Measurements from ENCODE around the gene ZBTB42. TPM values are rescaled to one million over a fixed set of nuclear protein-coding genes. Genes with fewer than 3 reads are reported as not detected.
A peak's percentile ranks its signal among the peaks of the same experiment; 100 is the strongest.

ZBTB42 gene
- total RNA-seq, 1 donor from 2014 or later: 6.0 TPM

- Mint-ChIP-seq H3K4me1 (ENCODE audit: low read depth, unreplicated experiment) (peaks cover 31% of the 10 kb centered on the region), H3K4me3 (ENCODE audit: unreplicated experiment) (peak overlapping the region; percentile 61), H3K9me3 (ENCODE audit: unreplicated experiment) (peaks cover 12% of the 10 kb centered on the region), H3K36me3 (ENCODE audit: unreplicated experiment) (no peaks in the 10 kb centered on the region), H3K27me3 (ENCODE audit: unreplicated experiment) (peaks cover 19% of the 10 kb centered on the region), H3K27ac (ENCODE audit: unreplicated experiment) (peak overlapping the region; percentile 48)
- no peak for TF ChIP-seq CTCF (IDR thresholded peaks at IDR 0.05; ENCODE audit: partially characterized antibody, unreplicated experiment)
- DNase-seq: no peak
Measured at GRCh38 chr14:104791425-104791824, 9.5 kb upstream of the ZBTB42 start.

GRCh38 chr14:104792101-104792884 is 8.6 kb upstream of the ZBTB42 start:
- Mint-ChIP-seq H3K9me3 (ENCODE audit: unreplicated experiment) (peaks cover 14% of the 10 kb centered on the region), H3K36me3 (ENCODE audit: unreplicated experiment) (no peaks in the 10 kb centered on the region), H3K27ac (ENCODE audit: unreplicated experiment) (peak overlapping the region; percentile 73), H3K27me3 (ENCODE audit: unreplicated experiment) (peaks cover 21% of the 10 kb centered on the region), H3K4me3 (ENCODE audit: unreplicated experiment) (peak overlapping the region; percentile 94), H3K4me1 (ENCODE audit: low read depth, unreplicated experiment) (peaks cover 32% of the 10 kb centered on the region)
- no peak for DNase-seq
- no peak for TF ChIP-seq CTCF (IDR thresholded peaks at IDR 0.05; ENCODE audit: partially characterized antibody, unreplicated experiment)

- TF ChIP-seq CTCF (IDR thresholded peaks at IDR 0.05; ENCODE audit: partially characterized antibody, unreplicated experiment): peak; percentile 12
- Mint-ChIP-seq H3K27ac (ENCODE audit: unreplicated experiment) (peak overlapping the region; percentile 95), H3K4me3 (ENCODE audit: unreplicated experiment) (peak overlapping the region; percentile 94), H3K36me3 (ENCODE audit: unreplicated experiment) (no peaks in the 10 kb centered on the region), H3K27me3 (ENCODE audit: unreplicated experiment) (peaks cover 23% of the 10 kb centered on the region), H3K4me1 (ENCODE audit: low read depth, unreplicated experiment) (peaks cover 33% of the 10 kb centered on the region), H3K9me3 (ENCODE audit: unreplicated experiment) (peaks cover 14% of the 10 kb centered on the region)
- no peak for DNase-seq
Measured at GRCh38 chr14:104792945-104793702, 7.8 kb upstream of the ZBTB42 start.

- TF ChIP-seq CTCF (IDR thresholded peaks at IDR 0.05; ENCODE audit: partially characterized antibody, unreplicated experiment): no peak
Measured at GRCh38 chr14:104793703-104793959, 7.3 kb upstream of the ZBTB42 start.

GRCh38 chr14:104794099-104794498 is 6.8 kb upstream of the ZBTB42 start:
- H3K9me3 Mint-ChIP-seq (ENCODE audit: unreplicated experiment): peaks cover 14% of the 10 kb centered on the region
- H3K36me3 Mint-ChIP-seq (ENCODE audit: unreplicated experiment): no peaks in the 10 kb centered on the region
- DNase-seq: no peak
- peaks cover 37% of the 10 kb centered on the region for H3K4me1 Mint-ChIP-seq (ENCODE audit: low read depth, unreplicated experiment)
- H3K4me3 Mint-ChIP-seq (ENCODE audit: unreplicated experiment): peak overlapping the region; percentile 94
- peak overlapping the region; percentile 95 for H3K27ac Mint-ChIP-seq (ENCODE audit: unreplicated experiment)
- TF ChIP-seq CTCF (IDR thresholded peaks at IDR 0.05; ENCODE audit: partially characterized antibody, unreplicated experiment): no peak
- H3K27me3 Mint-ChIP-seq (ENCODE audit: unreplicated experiment): peaks cover 23% of the 10 kb centered on the region

More at GRCh38 chr14:104793703-104793959, 7.3 kb upstream of the ZBTB42 start:
- DNase-seq: no peak
- no peaks in the 10 kb centered on the region for H3K36me3 Mint-ChIP-seq (ENCODE audit: unreplicated experiment)
- peaks cover 35% of the 10 kb centered on the region for H3K4me1 Mint-ChIP-seq (ENCODE audit: low read depth, unreplicated experiment)
- H3K9me3 Mint-ChIP-seq (ENCODE audit: unreplicated experiment): peaks cover 14% of the 10 kb centered on the region
- peaks cover 23% of the 10 kb centered on the region for H3K27me3 Mint-ChIP-seq (ENCODE audit: unreplicated experiment)
- H3K4me3 Mint-ChIP-seq (ENCODE audit: unreplicated experiment): peak overlapping the region; percentile 94
- H3K27ac Mint-ChIP-seq (ENCODE audit: unreplicated experiment): peak overlapping the region; percentile 95

All from glutamatergic neuron (in vitro differentiated cells).